Fibroblast of lung (primary cell): ENCODE results near the gene AKT1.

Source experiments
- CTCF ChIP-seq, 2 donors: IDR thresholded peaks in 1 of 2; conservative IDR thresholded peaks in 1 of 2; 1 replicate in 1 of 2; 2 replicates in 1 of 2; pipeline ENCODE4 v1.5.1; 2011 to 2012; ENCODE audit warnings: low read length in 2 of 2, control low read depth in 1 of 2, inconsistent platforms in 1 of 2, low read depth in 1 of 2, mild to moderate bottlenecking in 1 of 2
- EZH2 ChIP-seq: IDR thresholded peaks from 2 replicates; pipeline ENCODE4 v1.5.1; 2012; ENCODE audit warnings: low read length, control low read depth, mild to moderate bottlenecking; ENCODE audit errors: missing control alignments

GRCh38 chr14:104757238-104757585, 38.3 kb downstream of the AKT1 start:
- TF ChIP-seq CTCF (conservative IDR thresholded peaks at IDR 0.05 in 1 of 2, IDR thresholded peaks at IDR 0.05 in 1 of 2; ENCODE audit: low read depth in 1 of 2, low read length in 2 of 2), result no peak
- TF ChIP-seq EZH2, result no peak
